GM21528 (cell line): ENCODE data around the gene CDC34.

Experiments used
- ATAC-seq: cut with Tn5 transposase; IDR thresholded peaks from one replicate; pipeline ENCODE4 v1.9.1; 2021; ENCODE audit warnings: mild to moderate bottlenecking, moderate library complexity; ENCODE audit not compliant: unreplicated experiment, low FRiP score

The CDC34 gene

DNA sequence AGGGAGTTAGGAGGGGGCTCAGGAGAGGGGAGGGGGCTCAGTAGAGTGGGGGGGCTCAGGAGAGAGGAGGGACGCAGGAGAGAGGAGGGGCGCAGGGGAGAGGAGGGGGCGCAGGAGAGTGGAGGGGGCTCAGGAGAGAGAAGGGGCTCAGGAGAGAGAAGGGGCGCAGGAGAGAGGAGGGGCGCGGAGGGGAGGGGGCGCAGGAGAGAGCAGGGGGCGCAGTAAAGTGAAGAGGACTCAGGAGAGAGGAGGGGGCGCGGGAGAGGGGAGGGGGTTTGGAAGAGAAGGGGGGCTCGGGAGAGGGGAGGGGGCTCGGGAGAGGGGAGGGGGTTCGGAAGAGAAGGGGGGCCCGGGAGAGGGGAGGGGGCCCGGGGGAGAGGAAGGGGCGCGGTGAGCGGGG, 34.6 kb upstream of the CDC34 start:
- ATAC-seq: no peak

DNA sequence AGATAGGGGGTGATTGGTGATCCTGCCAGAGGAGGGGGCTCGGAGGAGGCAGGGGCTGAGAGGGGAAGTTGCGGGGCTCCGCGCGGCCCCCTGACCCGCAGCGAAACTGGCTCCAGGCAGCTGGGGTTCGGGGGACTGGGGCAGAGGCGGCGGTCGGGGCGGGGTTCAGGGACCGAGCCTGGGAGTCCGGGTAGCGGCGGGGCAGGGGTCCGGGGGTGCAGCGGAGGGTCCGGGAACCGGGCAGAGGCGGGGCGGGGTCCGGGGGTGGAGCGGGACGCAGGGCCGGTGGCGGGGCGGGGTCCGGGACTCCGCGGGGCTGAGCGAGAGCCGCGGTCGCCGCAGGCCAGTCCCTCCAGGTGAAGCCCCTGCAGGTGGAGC, 34.1 kb upstream of the CDC34 start:
- ATAC-seq: no peak

GRCh38 chr19:497869-498510, 33.6 kb upstream of the CDC34 start:
- no peak for ATAC-seq

DNA sequence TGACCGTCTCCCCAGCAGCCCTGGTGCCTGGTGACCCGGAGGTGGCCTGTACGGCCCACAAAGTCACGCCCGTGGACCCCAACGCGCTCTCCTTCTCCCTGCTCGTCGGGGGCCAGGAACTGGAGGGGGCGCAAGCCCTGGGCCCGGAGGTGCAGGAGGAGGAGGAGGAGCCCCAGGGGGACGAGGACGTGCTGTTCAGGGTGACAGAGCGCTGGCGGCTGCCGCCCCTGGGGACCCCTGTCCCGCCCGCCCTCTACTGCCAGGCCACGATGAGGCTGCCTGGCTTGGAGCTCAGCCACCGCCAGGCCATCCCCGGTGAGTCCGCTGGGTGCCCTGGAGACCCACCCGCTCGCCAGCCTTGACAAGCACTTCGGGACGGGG, 33.1 kb upstream of the CDC34 start:
- ATAC-seq: no peak

GRCh38 chr19:498977-499623, 32.5 kb upstream of the CDC34 start:
- ATAC-seq: no peak

GRCh38 chr19:501646-502045, 29.9 kb upstream of the CDC34 start:
- ATAC-seq: no peak

- ATAC-seq: no peak
These were observed 26.9 kb upstream of the CDC34 start for GRCh38 chr19:504616-505015.

DNA sequence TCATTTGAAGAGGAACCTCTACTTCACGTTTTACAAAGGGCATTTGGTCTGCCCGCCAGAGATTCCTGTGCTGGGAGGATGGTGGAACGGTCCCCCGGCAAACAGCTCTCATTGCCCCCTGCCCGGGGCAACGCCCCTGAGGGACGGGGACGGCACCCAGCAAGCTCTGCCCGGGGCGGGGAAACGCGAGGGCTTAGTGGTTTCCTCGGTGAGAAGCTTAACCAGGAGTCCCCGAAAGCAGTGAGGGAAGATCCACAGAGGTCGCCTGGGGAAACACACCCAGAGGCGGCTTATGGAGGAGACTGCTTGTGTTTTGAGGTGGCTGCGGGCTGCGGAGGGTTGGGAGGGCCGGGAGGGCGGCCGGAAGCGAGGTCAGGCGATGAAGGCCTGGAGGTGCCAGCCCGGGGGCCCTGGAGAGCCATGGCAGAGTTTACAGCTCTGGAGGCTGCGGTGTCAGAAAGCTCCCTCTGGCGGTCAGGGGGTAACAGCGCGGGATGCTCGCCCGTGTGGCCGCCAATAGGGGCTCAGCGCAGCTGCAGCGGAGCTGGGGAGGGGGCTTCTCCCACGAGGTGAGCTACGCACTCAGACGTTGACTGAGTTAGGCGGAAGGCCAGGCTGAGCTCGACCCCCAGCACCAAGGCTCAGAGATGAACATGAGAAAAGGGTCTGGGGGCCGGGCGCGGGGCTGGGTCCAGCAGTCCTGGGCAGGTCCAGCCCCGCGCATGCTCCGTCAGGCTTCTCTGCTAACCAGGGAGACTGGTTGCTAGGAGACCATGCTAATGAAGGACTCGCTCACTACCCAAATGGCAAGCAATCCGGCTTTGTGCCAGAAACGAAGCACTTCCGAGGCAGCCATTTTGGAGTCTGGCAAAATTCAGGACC, 24.9 kb upstream of the CDC34 start:
- ATAC-seq: peak; percentile 64

DNA sequence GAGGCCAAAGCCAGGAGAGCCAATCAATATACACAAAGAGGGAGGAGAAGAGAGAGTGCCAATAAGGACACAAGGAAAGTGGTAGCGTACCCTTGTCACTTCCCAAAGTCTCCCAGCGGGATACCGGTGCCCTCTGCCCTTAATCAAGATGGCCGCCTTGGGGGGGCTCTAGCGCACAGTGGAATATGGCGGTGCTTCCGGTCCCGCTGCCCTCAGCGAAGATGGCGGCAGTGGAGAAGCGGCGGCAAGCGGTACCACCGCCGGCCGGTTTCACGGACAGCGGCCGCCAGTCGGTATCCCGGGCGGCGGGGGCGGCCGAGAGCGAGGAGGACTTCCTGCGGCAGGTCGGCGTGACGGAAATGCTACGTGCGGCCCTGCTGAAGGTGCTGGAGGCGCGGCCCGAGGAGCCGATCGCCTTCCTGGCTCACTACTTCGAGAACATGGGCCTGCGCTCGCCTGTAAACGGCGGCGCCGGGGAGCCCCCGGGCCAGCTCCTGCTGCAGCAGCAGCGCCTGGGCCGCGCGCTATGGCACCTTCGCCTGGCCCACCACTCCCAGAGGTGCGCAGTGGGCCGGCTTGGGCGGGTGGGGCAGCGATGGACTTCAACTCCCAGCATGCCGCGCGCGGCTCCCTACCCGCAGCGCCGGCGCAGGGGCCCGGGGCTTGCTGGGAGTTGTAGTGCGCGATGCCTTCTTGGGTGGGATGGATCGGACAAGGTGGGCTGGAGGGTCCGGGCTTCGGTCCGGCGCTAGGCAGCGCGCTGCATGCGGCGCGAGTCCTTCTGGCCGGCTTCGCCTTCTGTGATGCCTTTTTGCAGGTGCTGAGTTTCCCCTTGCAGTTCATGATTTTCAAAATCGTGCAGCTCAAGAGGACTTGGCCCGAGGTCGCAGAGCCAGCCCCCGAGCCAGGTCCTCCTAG, 24.0 kb upstream of the CDC34 start, which contains the start of gene TPGS1:
TSS of gene TPGS1 (plus strand) at position 212 of the 918 bp plus-strand sequence. CDS start at position 222, 10 bp downstream.
- ATAC-seq: peak; percentile 60

- no peak for ATAC-seq
These were observed 23.1 kb upstream of the CDC34 start for GRCh38 chr19:508204-509150.

DNA sequence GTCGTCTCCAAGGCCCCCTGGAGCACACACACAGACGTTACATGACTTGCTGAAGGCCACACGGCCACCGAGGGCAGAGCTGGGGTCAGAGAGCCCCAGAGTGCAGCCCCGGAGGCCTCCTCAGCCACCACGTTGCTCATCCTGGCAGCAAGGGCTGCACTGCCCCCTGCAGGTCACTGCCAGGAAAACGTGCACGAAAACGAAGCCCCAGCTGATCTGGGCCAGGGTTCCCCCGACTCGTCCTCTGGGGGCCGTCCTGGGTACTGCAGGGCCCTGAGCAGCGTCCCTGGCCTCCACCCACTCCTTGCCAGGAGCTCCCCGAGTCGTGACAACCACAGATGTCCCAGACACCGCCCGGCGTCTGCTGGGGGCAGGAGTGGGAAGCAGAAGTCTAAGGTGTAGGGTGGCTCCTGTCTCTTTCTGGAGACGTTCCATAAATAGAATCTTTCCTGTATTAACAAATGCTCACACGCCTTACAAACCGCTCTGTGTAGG, 20.9 kb upstream of the CDC34 start:
- ATAC-seq: no peak

DNA sequence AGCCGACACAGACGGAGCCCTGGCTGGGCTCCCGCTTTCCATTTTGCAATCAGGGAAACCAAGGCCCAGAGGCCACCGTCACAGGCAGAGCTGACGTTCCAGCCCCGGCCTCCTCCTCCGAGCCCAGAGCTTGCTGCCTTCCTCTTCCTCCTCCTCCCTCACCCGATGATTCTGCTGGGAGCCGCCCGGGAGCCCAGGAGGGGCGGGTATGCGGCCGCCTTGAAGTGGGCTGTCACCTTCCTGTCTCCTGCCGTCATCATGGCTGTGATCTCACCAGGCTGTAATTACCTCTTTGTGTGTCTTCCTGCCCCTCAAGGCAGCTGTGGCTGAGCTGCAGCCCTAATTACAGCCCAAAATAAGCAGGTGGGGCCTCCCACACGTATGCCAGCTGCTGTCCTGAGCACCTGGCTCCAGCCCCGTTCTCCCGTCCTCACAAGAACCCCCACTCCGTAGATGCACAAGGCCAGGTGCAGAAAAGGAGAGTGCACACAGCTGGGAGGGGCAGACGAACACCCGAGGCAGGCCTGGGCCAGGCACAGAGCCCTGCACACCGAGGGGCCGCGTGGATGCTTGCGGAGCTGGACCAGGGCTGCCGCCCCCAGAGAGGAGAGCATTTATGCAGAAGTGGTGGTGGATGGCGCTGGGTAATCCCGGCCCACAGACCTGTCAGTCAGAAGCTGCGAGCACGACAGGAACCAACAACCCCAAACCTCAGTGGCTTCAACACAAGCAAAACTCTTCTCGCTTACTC, 20.3 kb upstream of the CDC34 start:
- ATAC-seq: no peak

- no peak for ATAC-seq
These were observed 18.8 kb upstream of the CDC34 start for GRCh38 chr19:512547-513365.

DNA sequence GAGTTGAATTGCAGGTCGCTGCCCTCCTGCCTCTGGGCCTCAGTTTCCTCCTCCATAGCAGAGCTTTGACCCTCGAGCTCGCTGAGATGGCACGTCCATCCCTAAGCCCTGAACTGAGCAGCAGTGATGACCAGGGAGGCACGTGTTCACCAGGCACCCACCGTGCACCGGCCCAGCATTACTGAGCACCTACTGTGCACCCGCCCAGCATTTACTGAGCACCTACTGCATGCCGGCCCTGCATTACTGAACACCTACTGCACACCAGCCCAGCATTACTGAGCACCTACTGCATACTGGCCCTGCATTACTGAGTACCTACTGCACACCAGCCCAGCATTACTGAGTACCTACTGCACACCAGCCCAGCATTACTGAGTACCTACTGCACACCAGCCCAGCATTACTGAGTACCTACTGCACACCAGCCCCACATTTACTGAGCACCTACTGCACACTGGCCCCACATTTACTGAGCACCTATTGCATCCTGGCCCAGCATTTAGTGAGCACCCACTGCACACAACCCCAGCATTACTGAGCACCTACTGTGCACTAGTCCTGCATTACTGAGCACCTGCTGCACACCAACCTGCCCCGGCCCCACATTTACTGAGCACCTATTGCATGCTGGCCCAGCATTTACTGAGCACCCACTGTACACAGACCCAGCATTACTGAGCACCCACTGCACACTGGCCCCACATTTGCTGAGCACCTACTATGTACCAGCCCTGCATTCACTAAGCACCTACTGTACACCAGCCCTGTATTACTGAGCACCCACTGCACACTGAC, 18.0 kb upstream of the CDC34 start:
- ATAC-seq: no peak

DNA sequence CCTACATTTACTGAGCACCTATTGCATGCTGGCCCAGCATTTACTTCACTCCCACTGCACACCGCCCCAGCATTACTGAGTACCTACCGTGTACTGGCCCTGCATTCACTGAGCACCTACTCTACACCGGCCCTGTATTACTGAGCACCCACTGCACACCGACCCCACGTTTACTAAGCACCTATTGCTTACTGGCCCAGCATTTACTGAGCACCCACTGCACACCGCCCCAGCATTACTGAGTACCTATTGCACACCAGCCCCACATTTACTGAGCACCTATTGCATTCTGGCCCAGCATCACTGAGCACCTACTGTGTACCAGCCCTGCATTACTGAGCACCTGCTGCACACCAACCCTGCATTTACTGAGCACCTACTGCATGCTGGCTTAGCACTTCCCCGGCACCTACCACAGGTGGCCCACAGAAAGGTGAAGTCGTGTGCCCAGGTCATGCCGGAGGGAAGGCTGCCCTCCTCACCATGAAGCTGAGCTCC, 17.3 kb upstream of the CDC34 start:
- no peak for ATAC-seq

GRCh38 chr19:517721-518597, 13.6 kb upstream of the CDC34 start:
- no peak for ATAC-seq
